Neural crest cell (in vitro differentiated cells): ENCODE results near the gene FKBP15. TPM values are rescaled to one million over a fixed set of nuclear protein-coding genes. Genes with fewer than 3 reads are reported as not detected.

Experiments used
- DNase-seq: peaks from one replicate; pipeline ENCODE4 v3.0.0; 2021; ENCODE audit warnings: low read depth, mixed read lengths, low spot score
- H3K27ac Mint-ChIP-seq: one replicate; pipeline ENCODE4 v1.8.0; 2021; ENCODE audit warnings: mild to moderate bottlenecking, mixed read lengths; ENCODE audit not compliant: unreplicated experiment
- H3K27me3 Mint-ChIP-seq: 2 replicates; pipeline ENCODE4 v1.8.0; 2021; ENCODE audit warnings: low read depth, mild to moderate bottlenecking, mixed read lengths
- H3K36me3 Mint-ChIP-seq: 2 replicates; pipeline ENCODE4 v1.8.0; 2021; ENCODE audit warnings: low read depth, mild to moderate bottlenecking, mixed read lengths
- H3K4me1 Mint-ChIP-seq: 2 replicates; pipeline ENCODE4 v1.8.0; 2021; ENCODE audit warnings: mixed read lengths
- H3K4me3 Mint-ChIP-seq: one replicate; pipeline ENCODE4 v1.8.0; 2021; ENCODE audit warnings: mild to moderate bottlenecking, mixed read lengths
- H3K9me3 Mint-ChIP-seq: 2 replicates; pipeline ENCODE4 v1.8.0; 2021; ENCODE audit warnings: mixed read lengths
- long read RNA-seq: library from polyadenylated mRNA; unstranded; transcript quantifications from one replicate; pipeline ENCODE4 v2.0.0, GENCODE V29; 2020
- total RNA-seq: library from RNA; stranded (reverse); gene quantifications from 2 replicates; pipeline ENCODE4 v1.2.1, GENCODE V29; 2021
- TF ChIP-seq, protein P1 (sequence below): fragments of 200-600 bp; sonication (generic); conservative IDR thresholded peaks from 2 replicates; pipeline ENCODE4 v1.5.0; 2021; ENCODE audit warnings: antibody characterized with exemption, mild to moderate bottlenecking

Gene FKBP15, protein sequence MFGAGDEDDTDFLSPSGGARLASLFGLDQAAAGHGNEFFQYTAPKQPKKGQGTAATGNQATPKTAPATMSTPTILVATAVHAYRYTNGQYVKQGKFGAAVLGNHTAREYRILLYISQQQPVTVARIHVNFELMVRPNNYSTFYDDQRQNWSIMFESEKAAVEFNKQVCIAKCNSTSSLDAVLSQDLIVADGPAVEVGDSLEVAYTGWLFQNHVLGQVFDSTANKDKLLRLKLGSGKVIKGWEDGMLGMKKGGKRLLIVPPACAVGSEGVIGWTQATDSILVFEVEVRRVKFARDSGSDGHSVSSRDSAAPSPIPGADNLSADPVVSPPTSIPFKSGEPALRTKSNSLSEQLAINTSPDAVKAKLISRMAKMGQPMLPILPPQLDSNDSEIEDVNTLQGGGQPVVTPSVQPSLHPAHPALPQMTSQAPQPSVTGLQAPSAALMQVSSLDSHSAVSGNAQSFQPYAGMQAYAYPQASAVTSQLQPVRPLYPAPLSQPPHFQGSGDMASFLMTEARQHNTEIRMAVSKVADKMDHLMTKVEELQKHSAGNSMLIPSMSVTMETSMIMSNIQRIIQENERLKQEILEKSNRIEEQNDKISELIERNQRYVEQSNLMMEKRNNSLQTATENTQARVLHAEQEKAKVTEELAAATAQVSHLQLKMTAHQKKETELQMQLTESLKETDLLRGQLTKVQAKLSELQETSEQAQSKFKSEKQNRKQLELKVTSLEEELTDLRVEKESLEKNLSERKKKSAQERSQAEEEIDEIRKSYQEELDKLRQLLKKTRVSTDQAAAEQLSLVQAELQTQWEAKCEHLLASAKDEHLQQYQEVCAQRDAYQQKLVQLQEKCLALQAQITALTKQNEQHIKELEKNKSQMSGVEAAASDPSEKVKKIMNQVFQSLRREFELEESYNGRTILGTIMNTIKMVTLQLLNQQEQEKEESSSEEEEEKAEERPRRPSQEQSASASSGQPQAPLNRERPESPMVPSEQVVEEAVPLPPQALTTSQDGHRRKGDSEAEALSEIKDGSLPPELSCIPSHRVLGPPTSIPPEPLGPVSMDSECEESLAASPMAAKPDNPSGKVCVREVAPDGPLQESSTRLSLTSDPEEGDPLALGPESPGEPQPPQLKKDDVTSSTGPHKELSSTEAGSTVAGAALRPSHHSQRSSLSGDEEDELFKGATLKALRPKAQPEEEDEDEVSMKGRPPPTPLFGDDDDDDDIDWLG
- 19.9 and 20.2 TPM in 2 replicates for total RNA-seq
- long read RNA-seq, full-length matches to known transcripts = 1 of 30 reads
- long read RNA-seq, partial matches to known transcripts = 25 of 30 reads
- long read RNA-seq, other reads (novel, unspliced or antisense) = 4 of 30 reads

DNA sequence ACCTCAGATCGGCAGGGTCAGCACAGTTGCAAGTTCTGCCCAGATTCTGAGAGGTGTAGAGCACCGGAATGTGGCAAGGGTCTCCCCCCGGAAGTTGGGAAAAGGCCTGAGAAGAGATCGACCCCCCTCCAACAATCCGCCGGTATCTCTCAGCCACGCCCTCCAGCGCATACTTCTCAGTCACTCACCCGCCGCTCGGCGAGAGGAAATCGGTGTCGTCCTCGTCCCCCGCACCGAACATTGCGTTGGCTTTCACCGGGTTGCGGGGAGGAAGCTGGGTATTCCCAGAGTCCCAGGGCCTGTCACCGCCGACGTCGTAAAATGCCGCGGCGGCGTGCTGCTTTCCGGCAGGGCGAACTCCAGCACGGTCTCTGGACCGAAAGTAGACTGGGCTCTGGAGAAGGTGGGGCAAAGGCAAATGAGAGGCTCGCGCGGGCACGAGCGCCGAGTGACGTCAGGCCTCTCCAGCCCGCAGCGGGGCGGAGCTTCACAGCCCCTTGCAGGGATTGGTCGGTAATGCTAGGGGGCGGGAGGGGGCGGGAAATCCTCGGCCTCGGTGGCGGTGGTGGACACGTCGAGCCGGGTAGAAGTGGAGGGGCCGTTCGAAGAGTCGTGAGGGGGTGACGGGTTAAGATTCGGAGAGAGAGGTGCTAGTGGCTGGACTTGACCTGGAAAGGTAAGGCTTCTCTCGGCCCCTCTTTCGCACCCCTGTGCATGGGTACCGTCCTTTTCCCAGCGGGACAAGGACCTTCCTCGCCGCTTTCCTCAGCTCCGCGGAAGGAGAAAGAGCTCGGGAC is at the start of gene FKBP15, which contains the start of gene SLC31A1:
FKBP15 (minus strand) TSS at position 275 of the 797 bp plus-strand sequence; CDS start at position 241, 34 bp downstream.
SLC31A1 (plus strand) TSS at position 542 of the 797 bp plus-strand sequence. CDS start 34,605 bp downstream, outside the sequence.
- no peaks in the 10 kb centered on the region for H3K9me3 Mint-ChIP-seq
- H3K4me3 Mint-ChIP-seq = peak within 1 kb of the TSS; percentile 99
- no peaks in the 10 kb centered on the region for H3K36me3 Mint-ChIP-seq
- H3K27me3 Mint-ChIP-seq = no peaks in the 10 kb centered on the region
- peak; percentile 96 for DNase-seq
- peak within 1 kb of the TSS; percentile 98 for H3K27ac Mint-ChIP-seq
- H3K4me1 Mint-ChIP-seq = peaks cover 35% of the 10 kb centered on the region
- TF ChIP-seq, protein P1, sequence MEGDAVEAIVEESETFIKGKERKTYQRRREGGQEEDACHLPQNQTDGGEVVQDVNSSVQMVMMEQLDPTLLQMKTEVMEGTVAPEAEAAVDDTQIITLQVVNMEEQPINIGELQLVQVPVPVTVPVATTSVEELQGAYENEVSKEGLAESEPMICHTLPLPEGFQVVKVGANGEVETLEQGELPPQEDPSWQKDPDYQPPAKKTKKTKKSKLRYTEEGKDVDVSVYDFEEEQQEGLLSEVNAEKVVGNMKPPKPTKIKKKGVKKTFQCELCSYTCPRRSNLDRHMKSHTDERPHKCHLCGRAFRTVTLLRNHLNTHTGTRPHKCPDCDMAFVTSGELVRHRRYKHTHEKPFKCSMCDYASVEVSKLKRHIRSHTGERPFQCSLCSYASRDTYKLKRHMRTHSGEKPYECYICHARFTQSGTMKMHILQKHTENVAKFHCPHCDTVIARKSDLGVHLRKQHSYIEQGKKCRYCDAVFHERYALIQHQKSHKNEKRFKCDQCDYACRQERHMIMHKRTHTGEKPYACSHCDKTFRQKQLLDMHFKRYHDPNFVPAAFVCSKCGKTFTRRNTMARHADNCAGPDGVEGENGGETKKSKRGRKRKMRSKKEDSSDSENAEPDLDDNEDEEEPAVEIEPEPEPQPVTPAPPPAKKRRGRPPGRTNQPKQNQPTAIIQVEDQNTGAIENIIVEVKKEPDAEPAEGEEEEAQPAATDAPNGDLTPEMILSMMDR = no peak

GRCh38 chr9:113269871-113270270 is 48.8 kb upstream of the FKBP15 start:
- DNase-seq = no peak
- no peaks in the 10 kb centered on the region for H3K4me1 Mint-ChIP-seq
- no peaks in the 10 kb centered on the region for H3K9me3 Mint-ChIP-seq
- no peaks in the 10 kb centered on the region for H3K27me3 Mint-ChIP-seq
- TF ChIP-seq, protein P1 = no peak
- H3K4me3 Mint-ChIP-seq = no peak overlapping the region
- peaks cover 10% of the 10 kb centered on the region for H3K36me3 Mint-ChIP-seq
- no peak overlapping the region for H3K27ac Mint-ChIP-seq

DNA sequence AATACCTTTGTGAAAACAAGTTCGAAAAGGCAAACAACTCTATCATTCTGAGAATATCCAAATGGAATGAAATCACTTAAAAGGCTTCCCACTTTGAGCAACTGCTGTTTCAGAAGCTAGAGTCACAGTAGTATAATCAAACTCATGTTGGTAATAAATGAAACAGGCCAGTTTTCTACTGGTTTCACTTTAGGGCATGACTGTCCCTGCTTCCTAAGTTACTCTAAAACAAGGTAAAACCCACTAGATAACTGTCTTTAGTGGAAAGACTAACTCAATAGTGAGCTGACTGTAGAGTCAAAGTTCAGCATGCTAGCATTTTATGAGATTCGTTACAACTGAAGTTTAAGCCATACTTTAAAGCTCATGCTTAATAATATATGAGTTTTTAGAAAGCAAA is 48.3 kb upstream of the FKBP15 start:
- no peak for DNase-seq
- Mint-ChIP-seq H3K4me1 (no peaks in the 10 kb centered on the region), H3K27me3 (no peaks in the 10 kb centered on the region), H3K36me3 (peaks cover 11% of the 10 kb centered on the region), H3K4me3 (no peak overlapping the region), H3K27ac (no peak overlapping the region), H3K9me3 (no peaks in the 10 kb centered on the region)
- TF ChIP-seq, protein P1 = no peak

GRCh38 chr9:113267911-113268566 is 47.0 kb upstream of the FKBP15 start:
- H3K9me3 Mint-ChIP-seq = no peaks in the 10 kb centered on the region
- no peaks in the 10 kb centered on the region for H3K4me1 Mint-ChIP-seq
- H3K4me3 Mint-ChIP-seq = no peak overlapping the region
- H3K27ac Mint-ChIP-seq = no peak overlapping the region
- DNase-seq = no peak
- H3K27me3 Mint-ChIP-seq = no peaks in the 10 kb centered on the region
- peaks cover 11% of the 10 kb centered on the region for H3K36me3 Mint-ChIP-seq
- TF ChIP-seq, protein P1 = no peak
